Activated CD4-positive, CD25-positive, alpha-beta regulatory T cell (primary cell): ENCODE results near the gene ANKRD16.
"Not testable (repeated sequence)": the region's sequence is repeated elsewhere in the genome, so short reads cannot be mapped to it uniquely, and the experiment has no call there.

ENCODE experiments used
- DNase-seq, 4 experiments: peaks; one replicate each; lab custom pipeline; 2025; lab: John Stamatoyannopoulos, UW

ANKRD16 gene

DNA sequence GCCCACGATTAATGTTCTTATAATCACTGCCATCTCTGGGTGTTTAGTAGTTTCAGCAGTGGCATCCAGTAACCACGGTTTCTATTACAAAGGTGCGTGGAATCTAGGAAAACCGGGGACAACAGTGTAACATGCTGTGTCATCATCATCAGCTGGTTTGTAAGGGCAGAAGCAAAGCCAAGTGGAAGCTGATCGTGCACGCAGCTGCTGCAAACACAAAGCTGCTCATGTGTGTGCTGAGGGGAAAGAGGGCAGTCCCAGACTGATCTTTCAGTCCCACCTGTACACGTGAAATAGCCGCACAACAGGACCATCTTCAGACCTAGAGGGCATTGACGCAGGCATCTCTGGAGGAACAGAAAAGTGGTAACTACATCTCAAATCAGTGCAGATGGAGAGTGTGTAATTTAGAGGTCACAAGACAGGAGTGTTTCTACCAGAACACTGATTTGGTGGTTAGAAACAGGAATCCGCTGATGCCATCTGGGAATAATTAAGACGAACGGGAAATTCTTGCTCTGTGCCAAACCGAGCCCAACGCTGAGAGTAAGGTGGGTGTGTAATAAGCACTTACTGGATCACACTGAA is 13.4 kb downstream of the ANKRD16 start:
- DNase-seq: no peak

- DNase-seq: peak; percentile 12 to 30 (median 23)
Observed at GRCh38 chr10:5873515-5873995, 16.1 kb downstream of the ANKRD16 start.

GRCh38 chr10:5871596-5871995 is 18.1 kb downstream of the ANKRD16 start:
- no peak for DNase-seq

DNA sequence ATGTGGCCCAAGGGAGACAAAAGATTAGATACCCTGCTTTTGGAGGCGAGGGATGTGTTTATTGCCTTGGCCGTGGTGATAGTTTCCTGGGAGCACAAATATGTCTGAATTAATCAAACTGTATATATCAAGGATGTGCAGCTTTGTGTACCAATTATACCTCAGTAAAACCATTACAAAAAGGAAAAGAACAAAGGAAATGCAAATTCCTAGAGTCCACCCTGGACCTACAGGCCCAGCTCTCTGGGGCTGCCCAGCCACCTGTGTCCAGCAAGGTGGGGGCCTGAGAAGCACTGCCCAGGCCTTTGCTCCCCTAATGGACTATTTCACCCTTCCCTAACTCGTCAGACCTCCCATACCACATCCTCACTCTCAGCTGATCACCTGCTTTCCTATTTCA is 20.5 kb downstream of the ANKRD16 start:
- no peak for DNase-seq

DNA sequence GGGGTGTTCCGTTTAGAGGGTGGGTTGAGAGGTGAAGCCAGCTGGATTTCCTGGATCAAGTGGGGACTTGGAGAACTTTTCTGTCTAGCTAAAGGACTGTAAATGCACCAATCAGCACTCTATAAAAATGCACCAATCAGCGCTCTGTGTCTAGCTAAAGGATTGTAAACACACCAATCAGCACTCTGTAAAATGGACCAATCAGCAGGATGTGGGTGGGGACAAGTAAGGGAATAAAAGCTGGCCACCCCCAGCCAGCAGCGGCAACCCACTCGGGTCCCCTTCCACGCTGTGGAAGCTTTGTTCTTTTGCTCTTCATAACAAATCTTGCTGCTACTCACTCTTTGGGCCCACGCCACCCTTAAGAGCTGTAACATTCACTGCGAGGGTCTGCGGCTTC is 21.3 kb downstream of the ANKRD16 start:
- not testable (repeated sequence) for DNase-seq

DNA sequence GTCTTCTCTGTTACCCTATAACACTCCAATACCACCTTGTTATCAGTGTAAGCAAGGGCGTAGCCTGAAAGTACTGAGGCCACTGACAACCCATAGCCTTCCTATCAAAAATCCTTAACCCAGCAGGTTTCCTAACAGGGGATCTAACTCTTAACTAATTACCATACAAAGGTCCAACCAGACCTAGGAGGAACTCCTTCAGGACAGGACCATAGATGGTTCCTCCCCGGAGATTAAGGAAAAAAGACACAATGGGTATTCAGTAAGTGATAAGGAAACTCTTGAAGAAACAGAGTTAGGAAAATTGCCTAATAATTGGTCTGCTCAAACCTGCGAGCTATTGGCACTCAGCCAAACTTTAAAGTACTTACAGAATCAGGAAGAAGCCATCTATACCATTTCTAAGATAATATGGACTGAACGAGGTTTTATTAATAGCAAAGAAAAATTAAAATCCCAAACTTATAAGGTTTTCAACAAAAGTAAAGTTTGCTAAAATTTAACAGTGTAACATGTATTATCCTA is 22.5 kb downstream of the ANKRD16 start:
- DNase-seq: not testable (repeated sequence)

- not testable (repeated sequence) for DNase-seq
Observed at GRCh38 chr10:5866451-5867081, 23.1 kb downstream of the ANKRD16 start.

DNA sequence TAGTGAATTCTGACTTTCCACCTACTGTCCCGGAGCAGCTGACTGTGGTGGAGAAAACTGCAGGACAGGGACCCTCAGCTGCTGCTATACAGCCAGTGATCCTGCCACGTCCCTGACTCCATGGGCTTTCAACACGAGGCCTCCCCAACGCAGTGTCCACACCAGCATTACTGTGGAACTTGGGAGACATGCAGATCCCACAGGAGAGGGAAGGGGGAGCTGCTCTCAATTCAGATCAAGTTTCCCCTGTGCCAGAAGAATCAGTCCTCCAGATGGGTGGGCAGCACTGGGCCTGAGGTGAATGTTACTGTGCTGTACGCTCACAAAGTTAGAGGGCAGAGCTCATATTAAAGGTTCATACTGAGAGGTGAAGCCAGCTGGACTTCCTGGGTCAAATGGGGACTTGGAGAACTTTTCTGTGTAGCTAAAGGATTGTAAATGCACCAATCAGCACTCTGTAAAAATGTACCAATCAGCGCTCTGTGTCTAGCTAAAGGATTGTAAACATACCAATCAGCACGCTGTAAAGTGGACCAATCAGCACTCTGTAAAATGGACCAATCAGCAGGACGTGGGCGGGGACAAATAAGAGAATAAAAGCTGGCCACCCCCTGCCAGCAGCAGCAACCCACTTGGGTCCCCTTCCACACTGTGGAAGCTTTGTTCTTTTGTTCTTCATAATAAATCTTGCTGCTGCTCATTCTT is 26.6 kb downstream of the ANKRD16 start:
- not testable (repeated sequence) for DNase-seq

DNA sequence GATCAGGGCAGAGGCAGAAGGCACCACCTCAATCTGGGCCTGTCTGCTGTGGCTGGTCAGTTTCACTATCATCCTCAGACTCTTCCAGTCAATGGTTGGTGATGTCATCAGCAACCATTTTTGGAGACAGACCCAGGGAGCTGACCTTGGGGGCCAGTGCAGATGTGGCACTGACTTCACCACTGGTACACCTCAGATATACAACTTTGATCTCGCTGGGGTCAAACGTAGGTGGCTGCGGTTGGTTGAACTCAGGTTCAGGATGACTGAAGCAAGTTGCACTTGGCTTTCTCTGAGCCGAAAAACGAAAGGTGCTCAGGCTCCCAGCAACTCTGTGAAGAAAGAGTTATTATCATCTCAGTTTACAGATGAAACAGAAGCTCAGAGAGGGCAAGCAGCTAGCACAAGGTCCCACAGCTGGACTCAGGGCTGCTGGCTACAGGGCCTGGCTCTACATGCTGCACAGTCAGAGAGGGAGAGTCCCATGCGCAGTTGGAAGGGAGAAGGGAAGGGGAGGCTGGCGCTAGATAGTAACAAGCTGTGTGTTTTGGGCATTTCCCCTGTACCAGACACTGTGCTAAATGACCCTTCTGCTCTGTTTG is 27.2 kb downstream of the ANKRD16 start:
- DNase-seq: no peak

DNA sequence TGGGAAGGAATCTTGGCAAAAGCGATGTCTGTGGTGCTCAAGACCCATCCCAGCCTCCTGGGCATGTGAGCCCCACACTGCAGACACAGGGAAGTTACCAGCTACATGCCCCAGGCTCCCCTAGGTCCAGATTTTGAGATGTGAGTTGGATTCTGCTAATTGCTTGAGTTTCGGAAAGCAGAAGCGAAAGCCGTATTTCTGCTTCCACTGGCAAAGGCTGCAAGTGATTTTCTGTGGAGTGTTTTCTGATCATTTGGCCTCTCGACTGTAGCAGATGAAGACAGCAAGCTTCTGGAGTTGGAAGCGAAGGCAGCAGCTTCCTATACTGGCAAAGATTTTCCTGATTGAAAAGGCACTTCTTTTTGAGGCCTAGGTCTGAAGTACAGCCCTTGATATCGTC is 29.6 kb downstream of the ANKRD16 start:
- DNase-seq: no peak

- no peak for DNase-seq
Observed at GRCh38 chr10:5858811-5859210, 30.9 kb downstream of the ANKRD16 start.

GRCh38 chr10:5856701-5857004 is 33.0 kb downstream of the ANKRD16 start:
- no peak for DNase-seq

DNA sequence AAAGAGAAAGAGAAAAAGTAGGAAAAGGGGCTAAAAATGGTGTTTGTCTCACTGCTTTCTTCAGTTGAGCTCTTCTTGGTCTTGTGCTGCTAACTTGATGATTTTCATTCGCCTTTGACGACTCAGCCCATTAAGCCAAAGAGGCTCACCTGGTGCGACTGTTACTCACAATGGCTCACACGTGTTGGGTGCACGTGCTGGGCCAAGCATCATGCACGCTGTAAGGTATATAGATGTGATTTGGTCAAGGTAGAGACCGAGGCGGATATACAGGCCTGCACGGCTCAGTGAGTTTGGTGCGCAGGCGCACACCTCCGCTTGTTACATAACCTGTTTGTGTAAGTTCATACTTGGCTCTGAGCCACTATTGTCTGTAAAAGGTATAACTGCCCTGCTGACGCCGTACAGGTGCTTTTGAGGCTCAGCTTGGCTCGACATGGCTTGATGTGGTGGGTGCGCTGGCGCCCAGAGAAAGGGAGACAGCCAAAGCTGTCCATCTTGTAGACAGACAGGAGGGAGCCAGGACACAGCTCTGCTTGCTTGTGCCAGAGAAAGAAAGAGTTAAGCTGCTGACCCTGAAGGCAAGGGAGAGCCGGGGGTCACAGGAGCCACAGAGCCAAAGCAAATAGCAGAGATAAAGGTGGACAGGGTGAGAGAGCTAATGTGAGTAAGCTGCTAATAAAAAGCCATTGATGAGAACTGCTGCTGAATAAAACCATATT is 33.6 kb downstream of the ANKRD16 start:
- no peak for DNase-seq

- DNase-seq: no peak
Observed at GRCh38 chr10:5854131-5854475, 35.6 kb downstream of the ANKRD16 start.

DNA sequence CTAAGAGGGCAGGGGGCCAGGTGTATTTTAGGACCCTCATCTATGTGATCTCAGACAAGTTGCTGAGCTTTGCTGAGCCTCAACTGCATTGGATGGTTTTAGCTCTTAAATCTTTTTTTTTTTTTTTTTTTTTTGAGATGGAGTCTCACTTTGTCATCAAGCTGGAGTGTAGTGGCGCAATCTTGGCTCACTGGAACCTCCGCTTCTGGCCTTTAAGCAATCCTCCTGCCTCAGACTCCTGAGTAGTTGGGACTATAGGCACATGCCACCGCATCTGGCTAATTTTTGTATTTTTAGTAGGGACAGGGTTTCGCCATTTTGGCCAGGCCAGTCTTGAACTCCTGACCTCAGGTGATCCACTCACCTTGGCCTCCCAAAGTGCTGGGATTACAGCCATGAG is 43.0 kb downstream of the ANKRD16 start:
- DNase-seq: not testable (repeated sequence)

- DNase-seq: no peak
Observed at GRCh38 chr10:5844345-5845055, 45.2 kb downstream of the ANKRD16 start.

DNA sequence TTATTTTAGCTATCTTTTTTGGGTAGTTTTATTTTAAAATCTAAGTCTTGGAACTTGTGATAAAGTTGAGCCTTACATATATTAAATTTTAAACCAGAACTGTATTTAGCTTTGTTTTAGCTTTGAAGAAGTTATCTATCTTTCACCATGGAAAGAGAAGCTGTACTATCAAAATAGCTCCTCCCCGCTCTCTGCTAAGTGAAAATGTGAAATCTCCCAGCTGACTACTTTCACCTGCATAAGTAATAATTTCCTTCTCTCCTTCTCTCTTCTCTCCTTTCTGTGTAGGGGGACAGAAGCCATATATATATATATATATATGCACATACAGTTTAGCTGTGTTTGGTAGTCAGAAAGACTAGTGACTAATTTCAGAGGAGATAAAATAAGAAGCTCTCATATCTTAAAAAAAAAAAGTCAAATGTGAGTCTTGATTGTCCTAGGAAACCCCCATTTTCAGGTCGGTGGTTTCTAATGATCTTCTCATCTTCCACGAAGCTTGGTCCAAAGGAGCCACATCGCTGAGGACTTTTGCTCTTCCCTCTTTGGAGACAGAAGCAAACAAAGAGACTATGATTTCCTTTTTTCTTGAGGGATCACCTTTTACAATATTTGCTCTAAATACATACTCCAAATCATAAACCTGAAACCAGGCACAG is 45.9 kb downstream of the ANKRD16 start:
- no peak for DNase-seq

DNA sequence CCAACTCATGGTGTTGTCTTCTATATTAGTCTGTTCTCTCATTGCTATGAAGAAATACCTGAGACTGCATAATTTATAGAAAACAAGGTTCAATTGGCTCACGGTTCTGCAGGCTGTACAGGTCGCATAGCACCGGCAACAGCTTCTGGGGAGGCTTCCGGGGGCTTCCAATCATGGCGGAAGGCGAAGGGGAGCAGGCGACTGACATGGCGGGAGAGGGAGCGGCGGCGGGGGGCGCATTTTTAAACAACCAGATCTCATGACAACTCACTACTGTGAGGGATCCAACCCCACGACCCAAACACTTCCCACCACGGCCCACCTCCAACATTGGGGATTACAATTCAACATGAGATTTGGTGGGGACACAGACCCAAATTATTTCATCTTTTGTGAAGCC is 47.7 kb downstream of the ANKRD16 start:
- no peak for DNase-seq

GRCh38 chr10:5840314-5841307 is 49.1 kb downstream of the ANKRD16 start:
- DNase-seq: no peak

- DNase-seq: not testable (repeated sequence)
Observed at GRCh38 chr10:5836181-5836580, 53.5 kb downstream of the ANKRD16 start.
